Loucy (cell line): ENCODE results near the gene EEIG2.
"Not testable (repeated sequence)": the region's sequence is repeated elsewhere in the genome, so short reads cannot be mapped to it uniquely, and the experiment has no call there.

Experiments used
- EZH2phosphoT487 ChIP-seq: fragments of 200-600 bp; IDR thresholded peaks from 2 replicates; pipeline ENCODE4 v1.6.1; 2018; ENCODE audit warnings: antibody characterized with exemption, mild to moderate bottlenecking, moderate library complexity, borderline replicate concordance
- TF ChIP-seq, protein P1 (sequence below): fragments of 200-600 bp; sonication (generic); conservative IDR thresholded peaks from 2 replicates; pipeline ENCODE4 v1.5.1; 2014; ENCODE audit warnings: mild to moderate bottlenecking, antibody characterized with exemption, low read length

DNA sequence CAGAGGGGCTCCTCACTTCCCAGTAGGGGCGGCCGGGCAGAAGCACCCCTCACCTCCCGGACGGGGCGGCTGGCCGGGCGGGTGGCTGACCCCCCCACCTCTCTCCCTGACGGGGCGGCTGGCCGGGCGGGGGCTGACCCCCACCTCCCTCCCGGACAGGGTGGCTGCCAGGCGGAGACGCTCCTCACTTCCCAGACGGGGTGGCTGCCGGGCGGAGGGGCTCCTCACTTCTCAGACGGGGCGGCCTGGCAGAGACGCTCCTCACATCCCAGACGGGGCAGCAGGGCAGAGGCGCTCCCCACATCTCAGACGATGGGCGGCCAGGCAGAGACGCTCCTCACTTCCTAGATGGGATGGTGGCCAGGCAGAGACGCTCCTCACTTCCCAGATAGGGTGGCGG, 23.9 kb upstream of the EEIG2 start:
- TF ChIP-seq, protein P1, sequence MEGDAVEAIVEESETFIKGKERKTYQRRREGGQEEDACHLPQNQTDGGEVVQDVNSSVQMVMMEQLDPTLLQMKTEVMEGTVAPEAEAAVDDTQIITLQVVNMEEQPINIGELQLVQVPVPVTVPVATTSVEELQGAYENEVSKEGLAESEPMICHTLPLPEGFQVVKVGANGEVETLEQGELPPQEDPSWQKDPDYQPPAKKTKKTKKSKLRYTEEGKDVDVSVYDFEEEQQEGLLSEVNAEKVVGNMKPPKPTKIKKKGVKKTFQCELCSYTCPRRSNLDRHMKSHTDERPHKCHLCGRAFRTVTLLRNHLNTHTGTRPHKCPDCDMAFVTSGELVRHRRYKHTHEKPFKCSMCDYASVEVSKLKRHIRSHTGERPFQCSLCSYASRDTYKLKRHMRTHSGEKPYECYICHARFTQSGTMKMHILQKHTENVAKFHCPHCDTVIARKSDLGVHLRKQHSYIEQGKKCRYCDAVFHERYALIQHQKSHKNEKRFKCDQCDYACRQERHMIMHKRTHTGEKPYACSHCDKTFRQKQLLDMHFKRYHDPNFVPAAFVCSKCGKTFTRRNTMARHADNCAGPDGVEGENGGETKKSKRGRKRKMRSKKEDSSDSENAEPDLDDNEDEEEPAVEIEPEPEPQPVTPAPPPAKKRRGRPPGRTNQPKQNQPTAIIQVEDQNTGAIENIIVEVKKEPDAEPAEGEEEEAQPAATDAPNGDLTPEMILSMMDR, result not testable (repeated sequence)
- not testable (repeated sequence) for TF ChIP-seq EZH2phosphoT487
